Superior temporal gyrus (tissue), 1 donor: Measurements from ENCODE around the gene IRF1.
A peak's percentile ranks its signal among the peaks of the same experiment; 100 is the strongest.

Experiments
- DNase-seq: peaks from one replicate; pipeline ENCODE4 v3.0.0-alpha.2; 2016; ENCODE audit errors: extremely low spot score

Gene IRF1

DNA sequence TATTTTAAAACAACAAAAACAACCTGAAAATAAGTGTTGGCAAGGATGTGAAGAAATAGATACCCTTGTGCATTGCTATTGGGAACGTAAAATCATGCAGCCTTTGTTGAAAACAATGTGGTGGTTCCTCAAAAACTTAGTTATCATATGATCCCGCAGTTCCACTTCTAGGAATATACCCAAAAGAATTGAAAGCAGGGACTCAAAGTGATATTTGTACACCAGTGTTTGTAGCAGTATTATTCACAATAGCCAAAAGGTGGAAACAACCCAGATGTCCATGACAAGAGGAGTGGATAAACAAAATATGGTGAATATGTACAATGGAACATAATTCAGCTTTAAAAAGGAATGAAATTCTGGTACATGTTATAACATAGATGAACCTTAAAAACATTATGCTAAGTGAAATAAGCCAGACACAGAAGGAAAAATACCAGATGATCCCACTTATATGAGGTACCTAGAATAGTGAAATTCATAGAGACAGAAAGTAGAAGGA is 29.0 kb downstream of the IRF1 start:
- DNase-seq: no peak

DNA sequence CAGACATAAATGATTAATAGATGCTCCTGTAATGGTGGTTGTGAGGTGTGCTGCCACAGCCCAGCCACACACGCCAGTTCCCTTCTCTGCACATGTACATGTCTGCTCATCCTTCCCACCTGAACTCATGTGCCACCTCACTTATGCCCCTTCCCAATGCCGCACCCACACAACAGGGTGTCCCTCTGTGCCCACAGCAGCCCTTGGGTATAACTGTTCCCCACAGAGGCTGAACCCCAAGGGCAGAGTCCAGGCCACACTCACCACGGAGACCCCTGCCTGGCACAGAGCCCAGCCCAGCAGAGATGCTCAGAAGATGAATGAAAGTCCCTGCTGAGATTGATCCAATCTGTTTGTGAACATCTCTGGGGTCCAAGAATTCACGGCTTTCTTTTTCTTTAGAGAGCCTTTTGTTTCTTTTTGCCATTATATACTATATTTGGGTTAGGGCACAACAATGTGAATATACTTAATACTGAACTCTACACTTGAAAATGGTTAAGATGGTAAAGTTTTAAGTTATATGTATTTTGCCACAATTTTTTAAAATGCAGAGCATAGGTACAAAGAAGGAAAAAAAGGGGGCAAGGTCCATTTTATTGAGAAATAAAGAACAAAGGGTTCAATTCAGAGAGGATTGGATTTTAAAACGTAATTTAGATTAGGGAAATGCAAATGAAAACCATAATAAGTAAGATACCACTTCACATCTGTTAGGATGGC is 29.6 kb downstream of the IRF1 start:
- DNase-seq: no peak

DNA sequence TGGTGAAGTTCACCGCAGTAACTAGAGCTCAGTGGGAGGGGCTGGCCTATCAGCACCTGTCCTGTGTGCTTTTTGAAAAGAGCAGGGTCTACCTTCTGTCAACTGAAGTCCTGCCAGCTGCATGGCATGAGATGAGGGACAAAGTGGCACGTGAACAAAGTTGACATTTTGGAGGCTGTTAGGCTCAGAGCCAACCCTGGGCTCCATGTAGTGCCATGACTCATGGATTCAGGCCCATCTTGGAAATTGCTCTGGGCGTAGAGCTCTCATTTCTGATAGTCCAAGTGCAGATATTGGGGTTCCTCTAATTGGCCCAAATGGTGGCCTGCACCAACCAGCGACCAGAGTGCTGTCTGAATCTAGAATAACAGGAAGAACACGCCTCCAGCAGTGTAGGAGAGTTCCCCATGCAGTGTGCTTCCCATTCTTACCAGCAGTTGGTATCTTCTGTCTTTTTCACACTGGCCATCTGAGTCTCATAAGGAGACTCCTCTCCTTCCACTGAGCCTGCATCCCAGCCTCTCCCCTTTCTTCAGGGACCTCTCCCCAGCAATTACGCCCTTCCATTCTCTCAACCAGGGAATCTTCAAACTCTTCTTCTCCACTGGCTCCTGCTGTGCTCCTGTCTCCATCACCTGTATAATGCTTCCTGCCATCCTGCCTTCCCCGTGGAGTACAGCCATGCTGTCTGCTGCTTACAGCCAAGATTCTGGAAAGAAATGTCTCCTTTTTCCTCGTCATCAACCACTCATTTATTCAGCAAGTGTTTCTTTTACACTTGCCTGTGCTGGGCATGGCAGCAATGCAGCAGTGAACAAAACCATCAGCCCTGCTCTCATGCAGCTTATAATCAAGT is 30.4 kb downstream of the IRF1 start:
- no peak for DNase-seq

DNA sequence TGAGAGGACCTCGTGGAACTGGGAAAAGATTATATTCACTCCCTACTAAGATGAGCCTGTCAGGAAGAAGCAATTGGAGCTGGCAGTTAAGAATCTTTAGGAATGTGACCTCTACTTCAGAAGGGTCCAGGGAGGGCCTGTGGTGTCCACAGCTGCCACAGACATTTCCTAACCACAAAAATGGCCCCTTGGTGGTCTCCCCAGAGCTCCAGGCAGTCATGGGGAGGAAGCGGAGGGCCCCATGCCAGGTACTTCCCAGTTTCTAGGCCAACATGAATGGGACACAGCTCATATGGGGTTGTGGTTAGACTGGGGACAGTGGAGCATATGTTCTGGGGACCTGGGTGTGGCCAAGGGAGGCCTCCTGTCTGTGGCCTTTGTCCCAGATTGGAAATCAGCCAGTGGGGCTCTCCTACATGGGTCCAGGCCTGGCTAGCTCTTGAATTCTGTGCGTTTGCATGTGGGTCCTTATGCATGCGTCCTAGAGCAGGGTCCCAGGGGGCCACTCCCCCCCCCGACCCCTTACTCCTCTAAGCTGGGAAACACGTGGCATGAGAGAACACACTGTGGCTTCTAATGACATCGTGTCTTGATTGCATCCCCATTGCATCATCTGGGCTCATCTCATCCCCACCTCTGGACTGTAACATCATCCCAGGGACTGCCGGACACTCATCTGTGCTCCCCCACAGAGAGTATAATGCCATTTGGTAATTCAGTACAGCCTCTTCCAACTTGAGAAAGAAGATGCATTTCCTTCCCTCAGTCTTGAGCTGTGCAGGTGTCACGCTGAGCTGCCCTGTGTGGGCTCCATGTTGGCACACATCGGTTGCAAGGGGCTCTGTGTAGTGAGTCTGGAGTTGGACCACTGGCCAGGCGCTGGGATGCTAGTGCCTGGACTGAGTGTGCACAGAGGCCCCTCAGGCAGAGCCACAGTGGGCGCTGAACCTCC is 31.3 kb downstream of the IRF1 start:
- DNase-seq: no peak

DNA sequence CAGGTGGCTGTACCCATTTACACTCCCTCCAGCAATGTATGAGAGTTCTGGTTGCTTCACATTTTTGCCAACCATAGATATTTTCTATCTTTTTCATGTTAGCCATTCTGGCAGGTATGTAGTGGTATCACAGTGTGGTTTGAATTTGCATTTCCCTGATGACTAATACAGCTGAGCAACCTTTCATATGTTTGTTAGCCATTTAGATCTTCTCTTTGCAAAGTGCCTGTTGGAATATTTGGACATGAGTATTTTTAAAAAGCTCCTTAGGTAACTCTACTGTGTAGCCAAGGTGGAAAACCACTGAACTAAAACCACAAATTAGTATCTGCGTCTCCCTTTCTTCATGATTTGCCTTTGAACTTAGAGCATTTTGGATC is 31.9 kb downstream of the IRF1 start:
- no peak for DNase-seq

DNA sequence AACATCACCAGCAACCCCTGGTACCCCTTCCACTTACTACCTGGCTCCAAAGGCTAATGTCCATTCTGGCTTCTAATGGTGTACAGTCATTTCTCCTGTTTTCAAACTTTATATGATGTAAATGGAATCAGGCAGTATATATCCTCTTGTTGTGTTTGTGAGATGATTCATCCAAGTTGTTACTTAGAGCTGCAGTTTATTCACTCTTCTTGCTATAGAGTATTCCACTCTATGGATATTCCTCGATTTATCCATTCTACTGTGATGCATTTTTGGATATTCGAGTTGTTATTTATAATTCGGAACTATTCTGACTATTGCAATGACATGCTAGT is 32.4 kb downstream of the IRF1 start:
- DNase-seq: no peak

DNA sequence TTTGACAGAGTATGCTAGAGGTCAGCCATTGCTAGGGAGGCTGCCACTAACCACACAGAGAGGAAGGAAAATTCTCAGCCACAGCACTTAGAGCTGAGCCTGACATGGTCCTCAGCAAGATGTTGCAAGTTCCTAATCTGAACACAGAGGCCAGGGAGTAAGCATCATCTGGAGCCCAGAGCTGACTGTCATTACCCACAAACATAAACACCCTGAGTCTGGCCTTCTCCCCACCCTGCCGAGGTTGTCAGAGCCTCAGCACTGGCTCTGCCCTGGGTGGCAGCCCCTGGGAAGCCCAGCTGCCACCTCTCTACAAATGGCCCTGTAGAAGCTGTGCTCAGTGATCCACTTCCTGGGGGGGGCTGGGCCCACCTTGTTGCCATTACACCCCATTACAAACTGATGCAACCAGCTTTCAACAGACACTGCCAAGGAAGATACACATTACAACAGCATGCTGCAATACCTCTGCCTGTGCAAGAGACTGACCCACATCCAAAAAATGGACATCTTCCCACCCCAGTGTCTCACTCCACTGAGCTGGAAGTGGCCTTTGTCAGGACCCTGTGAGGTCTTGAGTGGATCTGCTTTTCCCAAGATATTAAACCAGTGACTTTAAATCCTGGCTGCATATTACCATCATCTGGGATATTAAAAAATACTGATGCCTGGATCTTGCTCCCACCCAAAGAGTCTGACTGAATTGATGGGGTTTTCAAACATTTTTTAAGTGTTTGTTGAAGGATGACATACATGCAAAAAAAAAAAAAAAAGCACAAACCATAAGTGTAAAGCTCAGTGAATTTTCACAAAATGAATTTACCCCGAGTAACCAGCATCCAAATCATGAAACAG is 33.0 kb downstream of the IRF1 start:
- DNase-seq: no peak

DNA sequence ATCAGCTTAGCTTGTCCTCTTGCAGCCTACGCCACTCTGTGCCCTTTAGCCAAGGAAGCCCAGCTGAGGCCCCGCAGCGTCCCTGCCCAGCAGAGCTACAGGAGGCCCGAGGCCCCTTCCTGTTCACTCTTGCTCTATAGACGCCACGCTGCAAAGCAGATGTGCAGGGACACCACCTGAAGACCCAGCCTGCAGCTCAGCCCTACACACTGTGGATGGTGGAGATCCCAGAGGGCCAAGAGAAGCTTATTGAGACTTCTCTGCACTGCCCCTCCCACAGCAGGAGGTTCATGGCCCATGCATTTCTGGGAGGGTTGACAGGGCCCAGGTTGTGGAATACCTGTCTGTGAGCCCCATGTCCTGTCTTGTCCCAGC is 33.6 kb downstream of the IRF1 start:
- no peak for DNase-seq

DNA sequence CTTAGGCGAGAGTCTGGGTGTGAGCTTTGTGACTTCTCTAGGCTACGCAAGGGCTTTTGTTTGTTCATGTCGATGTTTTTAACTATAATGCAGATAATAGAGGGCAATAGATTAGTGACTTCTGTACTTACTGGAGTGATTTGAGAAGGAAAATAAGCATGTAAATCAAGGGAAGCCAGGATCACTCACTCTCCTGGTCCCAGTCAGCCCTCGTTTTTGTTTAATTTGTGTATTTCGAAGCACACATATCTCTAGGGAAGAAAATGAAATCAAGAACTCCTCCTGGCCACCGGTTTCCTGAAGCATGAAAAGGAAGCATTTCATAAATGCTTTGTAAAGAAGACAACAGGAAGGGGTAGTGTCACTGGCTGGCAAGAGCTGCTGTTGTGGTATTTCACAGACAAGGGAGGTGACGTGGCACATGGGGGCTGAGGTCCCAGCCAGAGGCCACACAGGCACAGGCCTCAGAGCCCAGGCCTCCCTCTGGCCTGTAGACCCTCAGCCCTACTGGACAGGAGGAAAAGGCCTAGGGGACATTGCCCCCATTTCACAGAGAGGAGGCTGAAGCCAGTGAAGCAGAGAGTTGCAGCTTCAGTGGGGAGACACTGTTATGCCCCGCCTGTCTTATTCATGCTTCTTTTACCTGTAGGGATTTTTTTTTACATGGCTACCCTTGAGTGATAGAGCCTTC is 34.1 kb downstream of the IRF1 start:
- DNase-seq: no peak

DNA sequence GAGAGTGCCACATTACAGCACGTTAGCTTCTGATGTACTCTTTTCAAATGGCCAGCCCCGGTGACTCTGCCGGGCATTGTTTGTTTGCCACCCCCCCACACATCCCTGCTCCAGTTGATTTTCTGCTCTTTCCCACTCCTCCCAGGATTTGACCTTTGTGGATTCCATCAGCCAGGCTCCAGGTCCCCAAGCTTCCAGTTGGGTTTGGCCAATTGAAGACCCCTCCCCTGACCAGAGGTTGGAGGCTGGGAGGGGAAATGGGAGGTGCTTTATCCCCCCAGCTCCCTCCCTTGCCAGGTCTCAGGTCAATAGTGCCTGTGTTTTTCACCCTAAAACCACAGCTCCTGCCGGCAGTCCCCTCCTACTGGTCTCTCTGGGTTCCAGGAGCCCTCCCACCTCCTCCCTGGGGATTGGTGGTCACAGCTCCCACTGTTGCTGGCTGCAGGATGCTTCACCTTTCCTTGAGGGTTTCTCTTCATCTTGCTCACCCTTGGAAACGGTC is 34.9 kb downstream of the IRF1 start:
- DNase-seq: no peak

DNA sequence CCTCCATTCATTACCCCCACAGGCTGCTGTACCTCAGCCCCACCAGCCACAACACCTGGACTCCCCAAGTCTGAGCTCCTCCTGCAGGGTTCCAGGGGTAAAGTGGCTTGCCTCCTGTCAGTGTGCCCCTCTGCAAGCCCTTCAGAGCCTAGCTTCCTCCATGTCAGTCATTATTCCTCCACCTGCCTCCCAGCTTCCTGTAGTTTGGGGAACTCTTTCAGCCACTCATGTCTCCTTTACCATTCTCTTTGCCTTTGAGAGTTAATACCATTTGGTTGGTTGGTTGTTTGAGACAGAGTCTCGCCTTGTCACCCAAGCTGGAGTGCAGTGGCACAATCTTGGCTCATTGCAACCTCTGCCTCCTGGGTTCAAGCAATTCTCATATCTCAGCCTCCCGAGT is 36.2 kb downstream of the IRF1 start:
- no peak for DNase-seq

DNA sequence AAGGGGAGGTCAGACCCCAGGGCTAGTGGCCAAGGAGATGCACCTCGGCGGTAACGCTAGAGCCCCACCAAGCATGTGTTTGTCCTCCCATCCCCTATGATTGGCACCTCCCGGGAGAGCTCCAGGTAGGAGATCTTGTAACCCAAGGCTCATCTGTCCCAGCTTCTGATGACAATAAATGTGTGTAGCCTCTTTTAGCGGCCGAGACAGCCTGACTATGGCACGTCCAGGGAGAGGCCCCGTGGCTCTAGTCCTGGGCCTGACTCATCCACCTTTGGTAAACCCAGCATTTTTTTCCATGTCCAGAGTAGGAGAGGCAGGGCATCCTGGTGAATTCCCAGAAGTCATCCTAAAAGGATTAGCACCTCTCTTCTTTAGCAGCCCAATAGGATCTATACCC is 39.2 kb downstream of the IRF1 start:
- DNase-seq: no peak

DNA sequence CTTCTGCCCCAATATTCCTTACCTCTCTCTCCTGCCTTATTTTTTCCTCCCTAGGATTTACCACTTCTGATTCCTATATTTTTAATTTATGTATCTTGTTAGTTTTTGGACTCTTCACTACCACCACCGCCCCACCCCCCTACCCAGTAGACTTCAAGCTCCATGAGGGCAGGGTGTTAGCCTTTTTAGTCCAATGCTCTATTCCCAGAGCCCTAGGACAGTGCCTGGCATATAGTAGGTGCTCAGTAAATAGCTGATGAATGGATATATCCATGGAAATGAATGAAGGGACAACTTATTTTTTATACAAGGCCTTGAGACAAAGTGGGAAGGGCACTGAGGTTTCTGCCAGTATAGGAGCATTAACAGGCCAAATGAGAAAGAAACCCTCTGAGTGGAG is 41.5 kb downstream of the IRF1 start:
- no peak for DNase-seq

DNA sequence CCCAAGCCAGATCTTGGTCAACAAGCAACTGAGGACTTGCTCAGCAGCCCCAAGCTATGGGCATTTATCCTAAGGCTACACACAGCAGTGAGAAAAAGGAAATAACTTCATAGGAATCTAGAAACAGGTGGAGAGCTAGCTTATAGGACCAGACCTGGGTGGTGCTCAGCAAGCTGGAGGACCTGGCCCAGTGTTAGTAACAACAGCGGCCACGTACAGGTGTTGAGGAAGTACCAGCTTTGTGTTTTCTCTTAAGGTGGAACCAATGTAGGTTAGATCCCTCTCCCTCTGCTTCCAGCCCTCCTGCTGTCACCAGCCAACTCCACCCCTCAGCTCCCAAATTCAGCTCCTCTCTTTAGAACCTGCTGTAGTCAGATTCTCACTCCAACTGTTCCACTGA is 43.4 kb downstream of the IRF1 start:
- DNase-seq: no peak

DNA sequence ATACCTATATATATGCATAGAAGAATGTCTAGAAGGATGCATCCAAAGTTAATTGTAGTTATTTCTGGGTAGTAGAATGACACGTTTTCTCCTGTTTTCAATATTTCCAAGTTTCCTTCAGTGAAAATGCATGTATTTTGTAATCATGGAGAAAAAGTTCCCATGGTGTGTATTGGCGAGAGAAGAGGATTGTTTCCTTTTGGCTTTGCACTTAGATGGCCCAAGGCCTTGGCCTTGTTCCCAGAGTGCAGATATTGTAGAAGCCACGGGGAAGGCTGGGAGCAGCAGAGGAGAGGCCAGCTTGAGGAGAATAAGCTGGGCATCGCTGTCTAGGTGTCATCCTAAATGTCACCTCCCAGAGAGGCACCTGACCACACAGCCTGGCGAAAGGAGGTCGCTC is 44.0 kb downstream of the IRF1 start:
- DNase-seq: peak; percentile 77

DNA sequence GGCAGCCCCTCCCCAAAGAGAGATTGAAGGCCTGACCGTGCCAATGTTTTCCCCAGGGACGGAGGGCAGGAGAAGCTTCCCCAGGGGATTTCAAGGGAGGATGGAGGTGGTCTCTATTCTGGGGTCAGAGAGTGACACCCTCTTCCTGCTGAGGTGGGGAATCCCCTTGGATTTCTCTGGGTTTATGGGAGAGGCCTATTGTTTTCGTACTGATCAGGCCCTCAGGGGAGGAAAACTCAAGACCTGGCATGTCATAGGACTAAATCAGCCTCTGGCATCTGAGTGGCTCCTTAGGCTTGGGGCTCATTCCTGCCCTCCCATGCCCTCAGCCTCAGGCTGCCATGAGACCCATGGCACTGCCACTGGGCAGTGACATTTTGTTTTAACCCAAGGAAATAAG is 44.6 kb downstream of the IRF1 start:
- no peak for DNase-seq

DNA sequence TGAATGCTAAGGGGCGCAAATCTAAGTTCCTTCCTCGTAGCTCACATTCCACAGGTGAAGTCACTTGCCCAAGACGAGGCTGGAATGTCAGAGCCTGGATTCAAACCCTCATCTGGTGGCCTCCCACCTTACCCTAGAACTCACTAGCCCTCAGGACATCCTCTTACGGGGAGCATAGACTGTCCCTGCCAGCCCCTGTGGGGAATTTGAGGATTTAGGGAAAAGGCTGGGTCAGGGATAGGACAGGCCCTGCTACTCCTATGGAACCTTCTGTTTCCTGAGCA is 45.0 kb downstream of the IRF1 start:
- no peak for DNase-seq

DNA sequence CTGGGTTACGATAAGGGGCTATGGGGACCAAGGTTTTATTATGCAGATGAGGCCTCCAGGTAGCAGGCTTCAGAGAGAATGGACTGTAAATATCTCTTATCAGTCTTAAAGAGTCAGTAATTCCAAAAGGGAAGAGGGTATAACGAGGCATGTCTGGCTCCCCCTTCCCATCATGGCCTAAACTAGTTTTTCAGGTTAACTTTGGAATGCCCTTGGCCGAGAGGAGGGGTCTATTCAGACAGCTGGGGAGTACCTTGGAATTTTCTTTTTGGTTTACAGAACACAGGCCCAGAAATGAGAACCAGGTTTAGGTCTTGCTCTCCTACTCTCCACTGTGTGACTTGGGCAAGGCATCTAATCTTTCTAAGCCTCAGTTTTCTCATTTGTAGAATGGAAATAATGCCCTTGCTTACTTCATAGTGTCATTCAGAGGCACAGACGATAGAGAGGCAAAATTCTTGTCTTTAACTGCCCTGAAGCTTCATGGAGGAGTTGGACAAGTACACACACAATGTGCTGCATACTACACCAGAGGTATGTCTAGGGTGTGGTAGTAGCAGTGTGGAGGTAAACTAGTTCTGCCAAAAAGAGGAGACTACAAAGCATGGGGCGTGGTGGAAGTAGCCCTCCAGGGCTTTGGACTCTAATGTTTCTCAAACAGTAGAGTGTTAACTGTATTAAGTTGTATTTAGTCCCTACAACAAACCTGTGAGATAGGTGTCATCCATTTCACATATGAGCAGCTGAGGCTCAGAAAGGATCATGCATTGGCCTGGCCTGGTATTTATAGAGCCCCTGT is 45.5 kb downstream of the IRF1 start:
- no peak for DNase-seq

DNA sequence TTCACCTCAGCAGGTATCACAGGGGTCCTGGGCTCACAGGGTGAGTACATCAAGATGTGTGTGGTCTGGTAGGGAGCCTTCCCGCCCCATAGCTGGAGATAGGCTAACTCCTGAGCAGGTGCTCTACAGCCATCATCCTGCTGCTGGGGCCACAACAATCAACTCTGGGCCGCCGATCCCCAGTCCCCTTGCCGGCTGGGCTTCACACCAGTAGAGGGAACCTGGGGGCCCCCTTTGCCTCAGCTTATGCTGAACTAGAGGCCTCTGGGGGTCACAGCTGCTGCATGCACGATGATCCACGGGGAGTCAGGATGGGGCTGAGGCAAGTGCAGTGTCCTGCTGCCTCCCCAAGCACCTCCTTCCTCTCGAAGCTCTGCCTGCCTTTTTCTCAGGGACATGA is 46.5 kb downstream of the IRF1 start:
- DNase-seq: no peak

DNA sequence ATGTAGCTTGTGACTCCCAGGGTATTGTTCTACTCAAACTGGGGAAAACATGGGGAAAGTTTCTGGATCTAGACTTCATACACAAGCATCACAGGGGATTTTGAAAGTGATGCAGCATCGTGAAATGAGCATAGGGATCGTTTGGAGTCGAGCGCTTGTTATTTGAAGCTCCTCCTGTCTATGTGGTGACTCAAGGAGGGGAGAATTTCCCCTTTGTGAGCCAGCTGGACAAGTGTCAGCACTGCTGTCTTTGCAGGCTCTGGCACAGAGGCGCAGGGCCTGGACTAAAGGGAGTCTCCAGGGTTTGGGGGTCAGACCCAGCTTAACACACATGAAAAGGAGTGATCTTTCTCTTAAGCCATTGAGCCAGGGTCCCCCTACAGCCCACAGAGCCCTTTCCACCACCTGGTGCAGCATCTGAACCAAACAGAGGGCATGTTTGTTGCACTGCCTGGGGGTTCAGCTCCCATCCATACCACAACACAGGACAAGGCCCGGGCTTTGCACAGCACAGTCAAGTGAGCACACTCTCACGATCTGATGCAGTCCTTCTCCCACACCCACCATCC is 51.0 kb downstream of the IRF1 start:
- no peak for DNase-seq
